CD4-positive, alpha-beta T cell treated with Interleukin-4 for 4 hours (primary cell): Measurements from ENCODE around the gene CD276.

ENCODE experiments used
- DNase-seq: peaks from one replicate; pipeline ENCODE4 v3.0.0-alpha.2; 2020

CD276 gene

DNA sequence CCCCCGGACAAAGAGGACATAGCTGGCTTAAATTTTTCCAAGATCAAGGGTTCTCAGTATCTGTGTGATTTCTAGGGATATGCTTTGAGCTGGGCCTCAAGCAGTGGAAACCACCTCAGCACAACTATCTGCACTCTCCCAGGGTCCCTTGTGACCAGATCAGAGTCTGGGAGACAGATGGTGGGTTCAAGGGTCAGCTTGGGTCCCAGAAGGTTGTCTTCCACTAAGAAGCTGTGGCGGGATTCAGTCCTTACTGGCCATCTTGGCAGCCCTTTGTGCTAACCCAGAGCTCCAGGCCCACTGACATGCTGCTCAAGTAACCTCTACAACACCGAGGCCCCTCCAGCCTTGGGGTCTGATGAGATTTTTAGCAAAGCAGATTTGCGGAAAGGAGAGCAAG, 66.3 kb downstream of the CD276 start:
- no peak for DNase-seq

GRCh38 chr15:73750951-73751350, 66.8 kb downstream of the CD276 start:
- no peak for DNase-seq

GRCh38 chr15:73751511-73751898, 67.3 kb downstream of the CD276 start:
- DNase-seq, result no peak

- DNase-seq, result no peak
These were observed 68.0 kb downstream of the CD276 start for GRCh38 chr15:73751899-73752805.

GRCh38 chr15:73752806-73753193, 68.6 kb downstream of the CD276 start:
- DNase-seq, result no peak

DNA sequence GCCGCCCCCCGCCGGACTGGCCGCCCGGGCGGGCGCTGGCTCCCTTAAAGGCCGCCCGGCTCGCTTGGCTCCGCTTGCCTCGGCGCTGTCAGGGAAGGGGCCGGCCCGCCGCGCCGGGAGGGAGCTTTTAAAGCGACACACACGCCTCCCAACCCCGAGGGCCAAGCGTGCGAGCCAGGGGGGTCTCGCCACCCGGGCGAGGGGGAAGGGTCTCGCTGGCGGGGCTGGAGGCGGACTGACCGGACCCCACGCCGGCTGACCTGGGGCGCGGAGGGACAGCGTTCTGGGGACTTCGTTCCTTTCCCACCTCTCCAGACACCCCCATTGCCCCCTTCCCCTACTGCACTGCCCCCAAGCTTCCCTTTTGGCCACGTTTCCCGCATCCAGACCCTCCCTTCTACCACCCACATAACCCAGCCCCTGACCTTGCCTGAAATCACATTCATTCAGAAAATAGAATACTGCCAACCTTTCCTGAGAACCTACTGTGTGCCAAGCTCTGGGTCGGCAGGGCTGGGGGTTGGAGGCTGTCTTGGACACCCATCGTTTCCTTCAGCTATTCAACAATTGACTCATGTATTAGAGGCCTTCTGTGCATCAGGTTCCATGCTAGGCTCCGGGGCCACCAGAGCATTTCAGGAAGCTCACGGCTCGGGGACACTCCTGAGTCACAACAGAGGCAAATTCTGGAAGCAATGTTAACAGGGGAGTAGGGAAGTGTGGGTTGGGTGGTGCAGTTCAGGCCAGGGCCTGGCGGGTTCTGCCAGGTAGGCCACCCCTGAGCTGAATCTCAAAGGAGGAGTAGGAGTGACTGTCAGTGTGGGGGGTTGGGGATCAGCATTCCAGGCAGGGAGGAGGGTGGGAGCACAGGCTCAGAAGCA, 69.3 kb downstream of the CD276 start, which contains the start of gene INSYN1:
TSS of gene INSYN1 (minus strand) at position 102 of the 881 bp plus-strand sequence. CDS start 2,221 bp downstream, outside the sequence.
- no peak for DNase-seq

DNA sequence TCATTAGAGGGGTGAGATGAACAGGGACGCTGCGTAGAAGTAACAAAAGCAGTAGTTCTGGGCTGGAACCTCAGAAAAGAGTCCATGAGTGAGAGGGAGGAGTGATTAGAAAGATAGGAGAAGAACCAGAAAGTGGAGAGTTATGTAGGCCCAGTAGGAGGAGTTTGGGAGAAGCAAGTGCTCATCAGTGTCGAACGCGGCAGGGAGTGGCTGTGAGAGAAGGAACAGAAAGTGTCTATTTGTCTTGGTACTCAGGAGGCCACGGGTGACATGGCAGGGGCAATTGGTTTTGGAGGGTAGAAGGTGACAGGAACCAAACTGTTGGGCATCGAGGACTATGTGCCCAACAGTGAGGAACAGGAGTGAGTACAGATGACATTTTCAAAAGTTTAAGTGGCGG, 70.3 kb downstream of the CD276 start:
- DNase-seq, result no peak

DNA sequence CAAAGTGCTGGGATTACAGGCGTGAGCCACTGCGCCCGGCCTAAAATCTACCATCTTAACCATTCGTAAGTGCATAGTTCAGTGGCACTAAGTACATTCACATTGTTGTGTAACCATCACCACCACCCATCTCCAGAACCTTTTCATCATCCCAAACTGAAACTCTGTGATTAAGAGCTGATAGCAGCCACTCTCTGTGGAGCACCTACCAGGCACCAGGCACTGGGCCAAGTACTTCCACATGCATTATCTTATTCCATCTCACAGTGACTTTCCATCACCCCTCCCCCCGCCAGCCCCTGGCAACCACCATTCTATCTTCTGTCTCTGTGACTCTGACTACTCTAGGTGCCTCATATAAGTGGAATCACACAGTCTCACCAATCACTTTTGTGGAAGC, 71.3 kb downstream of the CD276 start:
- no peak for DNase-seq

DNA sequence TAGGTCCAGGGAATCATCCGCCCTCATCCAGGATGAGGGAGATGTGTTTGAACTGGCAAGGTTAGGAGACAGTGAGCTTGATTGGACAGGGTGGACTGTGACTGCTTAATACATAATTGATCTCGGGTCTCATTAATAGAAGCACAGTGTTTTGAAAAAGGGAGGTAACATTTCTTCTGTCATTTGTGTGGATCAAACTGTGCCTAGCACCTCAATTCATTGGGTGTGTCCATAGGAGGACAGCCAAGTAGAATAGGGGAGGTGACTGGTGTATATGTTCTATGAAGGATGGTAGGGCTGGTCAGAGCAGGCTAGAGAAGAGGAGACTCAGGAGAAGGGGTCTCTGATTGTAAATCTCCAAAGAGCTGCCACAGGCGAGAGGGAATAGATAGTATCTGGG, 71.8 kb downstream of the CD276 start:
- no peak for DNase-seq

- DNase-seq, result no peak
These were observed 72.2 kb downstream of the CD276 start for GRCh38 chr15:73756390-73756789.

- no peak for DNase-seq
These were observed 72.8 kb downstream of the CD276 start for GRCh38 chr15:73756947-73757513.

DNA sequence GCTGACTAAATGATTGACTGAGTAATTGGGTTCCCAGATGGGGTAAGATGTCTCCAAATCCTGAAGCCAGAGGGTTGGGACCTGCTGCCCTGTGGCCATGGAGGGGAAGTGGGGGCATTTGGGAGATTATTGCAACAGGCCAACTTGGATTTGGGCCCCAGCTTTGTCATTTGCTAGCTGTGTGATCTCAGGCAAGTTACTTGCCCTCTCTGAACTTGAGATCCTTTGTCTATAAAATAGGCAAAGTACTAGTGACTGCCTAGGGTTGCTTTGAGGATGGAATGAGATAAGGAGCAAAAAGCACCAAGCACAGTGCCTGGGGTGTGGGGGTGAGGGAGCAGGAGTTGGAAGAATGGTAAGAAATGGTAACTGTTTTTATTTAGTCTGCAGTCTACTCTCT, 73.4 kb downstream of the CD276 start:
- DNase-seq, result no peak

- no peak for DNase-seq
These were observed 74.3 kb downstream of the CD276 start for GRCh38 chr15:73758461-73758860.

GRCh38 chr15:73760330-73761329, 76.4 kb downstream of the CD276 start:
- DNase-seq, result no peak

DNA sequence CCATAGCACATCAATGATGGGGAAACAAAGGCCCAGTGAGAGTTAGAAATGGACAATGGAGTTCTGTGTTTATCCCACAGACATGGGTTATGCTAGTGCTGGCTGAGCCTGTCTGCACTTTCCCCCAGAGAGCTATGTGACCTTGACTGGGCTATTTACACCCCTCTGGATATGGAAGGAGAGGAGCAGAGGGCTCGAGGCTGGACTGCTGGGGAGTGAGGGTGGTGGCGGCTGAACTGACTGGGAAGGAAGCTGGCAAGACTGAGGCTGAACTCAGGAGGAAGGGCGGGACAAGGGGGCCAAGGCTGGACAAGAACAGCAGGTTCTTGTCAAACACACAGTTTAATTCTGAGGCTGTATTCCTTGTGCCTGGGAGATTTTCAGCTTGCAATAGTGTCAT, 79.7 kb downstream of the CD276 start:
- DNase-seq, result no peak
